GM10266 (cell line): Measurements from ENCODE around the gene RPS6KA5.
"Not testable (repeated sequence)": the region's sequence is repeated elsewhere in the genome, so short reads cannot be mapped to it uniquely, and the experiment has no call there.

ENCODE experiments used
- DNase-seq: peaks from one replicate; pipeline ENCODE4 v3.0.0; 2012; ENCODE audit errors: extremely low spot score
- CTCF ChIP-seq: IDR thresholded peaks from 2 replicates; pipeline ENCODE4 v1.5.1; 2012; ENCODE audit warnings: mild to moderate bottlenecking, low read depth; ENCODE audit not compliant: control insufficient read depth, insufficient read depth; ENCODE audit errors: missing control alignments

Gene RPS6KA5

GRCh38 chr14:90956273-90956672, 104.2 kb downstream of the RPS6KA5 start:
- TF ChIP-seq CTCF: no peak
- DNase-seq: no peak

DNA sequence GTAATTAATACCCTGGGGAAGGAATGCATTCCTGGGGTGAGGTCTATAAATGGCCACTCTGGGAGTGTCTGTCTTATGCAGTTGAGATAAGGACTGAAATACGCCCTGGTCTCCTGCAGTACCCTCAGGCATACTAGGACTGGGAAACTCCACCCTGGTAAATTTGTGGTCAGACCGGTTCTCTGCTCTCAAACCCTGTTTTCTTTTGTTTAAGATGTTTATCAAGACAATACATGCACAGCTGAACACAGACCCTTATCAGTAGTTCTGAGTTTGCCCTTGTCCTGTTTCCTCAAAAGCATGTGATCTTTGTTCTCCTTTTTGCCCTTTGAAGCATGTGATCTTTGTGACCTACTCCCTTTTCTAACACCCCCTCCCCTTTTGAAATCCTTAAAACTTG, 106.8 kb downstream of the RPS6KA5 start:
- DNase-seq: not testable (repeated sequence)

GRCh38 chr14:90943367-90943766, 117.1 kb downstream of the RPS6KA5 start:
- no peak for DNase-seq
- TF ChIP-seq CTCF: no peak

- no peak for DNase-seq
- TF ChIP-seq CTCF: no peak
Measured at GRCh38 chr14:90942511-90942910, 117.9 kb downstream of the RPS6KA5 start.

DNA sequence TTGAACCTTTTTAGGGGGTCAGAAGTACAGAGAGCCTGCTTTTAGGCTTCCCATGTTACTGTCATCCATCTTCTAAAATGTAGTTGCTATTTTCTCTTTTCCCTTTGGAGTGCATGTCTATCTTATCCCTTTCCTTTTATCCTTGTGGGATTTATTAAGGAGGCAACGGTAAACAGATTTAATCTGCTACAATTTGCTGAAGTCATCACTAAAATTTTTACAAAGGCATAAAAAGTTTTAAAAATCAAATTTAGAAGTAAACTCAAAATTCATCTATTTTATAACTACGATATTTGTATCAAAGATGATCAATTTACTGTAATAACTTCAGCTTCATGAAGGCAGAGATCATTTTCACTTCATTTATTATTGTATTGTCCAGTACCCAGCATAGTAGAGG, 118.7 kb downstream of the RPS6KA5 start:
- DNase-seq: no peak
- TF ChIP-seq CTCF: no peak

DNA sequence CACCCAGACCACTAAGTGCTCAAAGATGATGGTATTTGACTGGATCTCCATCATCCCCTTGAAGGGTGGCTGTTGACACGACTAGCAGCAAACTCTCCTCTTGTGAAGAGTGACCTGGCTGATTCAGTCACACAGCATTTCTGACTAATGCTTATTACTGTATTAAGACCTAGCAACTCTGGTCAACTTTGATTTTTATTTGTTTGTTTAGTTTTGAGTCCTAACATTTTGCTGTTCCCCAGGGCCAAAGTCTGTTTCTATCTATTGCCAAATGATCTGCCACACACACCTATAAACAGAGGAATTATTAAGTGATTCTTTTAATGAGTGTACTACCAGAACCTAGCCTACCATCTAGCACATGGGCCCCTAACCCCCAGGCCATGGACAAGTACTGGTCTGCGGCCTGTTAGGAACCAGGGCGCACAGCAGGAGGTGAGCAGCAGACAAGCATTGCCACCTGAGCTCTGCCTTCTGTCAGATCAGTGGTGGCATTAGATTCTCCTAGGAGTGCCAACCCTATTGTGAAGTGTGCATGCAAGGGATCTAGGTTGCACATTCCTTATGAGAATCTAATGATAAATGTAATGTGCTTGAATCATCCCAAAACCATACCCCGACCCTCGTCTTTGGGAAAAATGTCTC, 120.0 kb downstream of the RPS6KA5 start:
- DNase-seq: no peak
- no peak for TF ChIP-seq CTCF

DNA sequence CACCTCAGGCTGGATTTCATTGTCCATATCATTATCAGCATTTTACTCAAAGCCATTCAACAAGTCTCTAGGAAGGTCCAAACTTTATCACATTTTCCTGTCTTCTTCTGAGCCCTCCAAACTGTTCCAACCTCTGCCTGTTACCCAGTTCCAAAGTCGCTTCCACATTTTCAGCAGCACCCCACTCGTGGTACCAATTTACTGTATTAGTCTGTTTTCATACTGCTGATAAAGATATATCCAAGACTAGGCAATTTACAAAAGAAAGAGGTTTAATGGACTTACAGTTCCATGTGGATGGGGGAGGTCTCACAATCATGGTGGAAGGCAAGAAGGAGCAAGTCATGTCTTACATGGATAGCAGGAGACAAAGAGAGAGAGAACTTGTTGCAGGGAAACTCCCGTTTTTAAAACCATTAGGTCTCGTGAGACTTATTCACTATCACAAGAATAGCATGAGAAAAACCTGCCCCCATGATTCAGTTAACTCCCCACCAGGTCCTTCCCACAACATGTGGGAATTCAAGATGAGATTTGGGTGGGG, 121.1 kb downstream of the RPS6KA5 start:
- not testable (repeated sequence) for DNase-seq

GRCh38 chr14:90938615-90939014, 121.8 kb downstream of the RPS6KA5 start:
- TF ChIP-seq CTCF: no peak
- no peak for DNase-seq
